ENCODE results near the gene OR4C46. TPM values are rescaled to one million over a fixed set of nuclear protein-coding genes. Genes with fewer than 3 reads are reported as not detected.

Gene OR4C46
- total and polyA plus RNA-seq, 2 of the 8 experiments (the other 6 are each of a cell fraction or from before 2014, with no cell fraction given): not detected

GRCh38 chr11:54558919-54559318, 44.9 kb downstream of the OR4C46 start:
- H4K5ac ChIP-seq (ENCODE audit: insufficient read length, low read depth, low read length): no peak overlapping the region
- no peak overlapping the region for H3K4me3 ChIP-seq (ENCODE audit: extremely low read depth in 1 of 4, insufficient read depth in 2 of 4, low read depth in 3 of 4, low read length in 4 of 4)
- H3K36me3 ChIP-seq (ENCODE audit: control insufficient read depth in 2 of 4, insufficient read depth in 4 of 4, low read length in 3 of 4): no peaks in the 10 kb centered on the region
- no peaks in the 10 kb centered on the region for H3K4me1 ChIP-seq (replicated peaks in 1 of 4; ENCODE audit: control insufficient read depth in 3 of 4, insufficient read depth in 4 of 4, low read length in 3 of 4)
- H2BK20ac ChIP-seq (ENCODE audit: low read length): no peak overlapping the region
- no peaks in the 10 kb centered on the region for H3K23me2 ChIP-seq (ENCODE audit: low read depth, low read length)
- H3K18ac ChIP-seq (ENCODE audit: extremely low read depth, low read length): no peak overlapping the region
- DNase-seq (ENCODE audit: low read depth in 1 of 2, low spot score in 2 of 2) (no peak), FAIRE-seq (no peak)
- H2BK5ac ChIP-seq (ENCODE audit: low read depth, low read length): no peak overlapping the region
- no peak overlapping the region for H3K56ac ChIP-seq (replicated peaks; ENCODE audit: insufficient read length, low read depth, low read length)
- H3K27me3 ChIP-seq (replicated peaks in 1 of 4; ENCODE audit: control insufficient read depth in 3 of 4, extremely low read depth in 1 of 4, insufficient read depth in 3 of 4, low read length in 3 of 4): no peaks in the 10 kb centered on the region
- no peak overlapping the region for H3K27ac ChIP-seq (ENCODE audit: low read depth, low read length)
- ChIA-PET POLR2A (ENCODE audit: partially characterized antibody) (no interaction called here), CTCF (ENCODE audit: partially characterized antibody) (no interaction called here)
- no peak overlapping the region for H3K4ac ChIP-seq (replicated peaks; ENCODE audit: insufficient read length, low read depth, low read length)
- H3K9ac ChIP-seq (replicated peaks in 1 of 4; ENCODE audit: extremely low read depth in 1 of 4, low read depth in 3 of 4, low read length in 3 of 4): no peak overlapping the region
- no peaks in the 10 kb centered on the region for H3K79me1 ChIP-seq (ENCODE audit: low read depth, low read length)
- H3K4me2 ChIP-seq (ENCODE audit: insufficient read depth in 1 of 2, low read depth in 2 of 2, low read length in 2 of 2): no peak overlapping the region
- H2BK120ac ChIP-seq (replicated peaks; ENCODE audit: low read depth, low read length): no peak overlapping the region
- 72% methylated on average over 3 of the region's 3 CpGs; no CpG with 5 or more reads in 1 of the 2 experiments for WGBS, 2 experiments (ENCODE audit: extremely low coverage in 1 of 2, insufficient coverage in 1 of 2, insufficient read length in 1 of 2, insufficient replicate concordance in 2 of 2, low coverage in 1 of 2, low lambda C conversion rate in 2 of 2, missing lambda C conversion rate in 1 of 2)
- H3K79me2 ChIP-seq (ENCODE audit: control insufficient read depth in 1 of 2, insufficient read depth in 2 of 2, low read length in 2 of 2): no peaks in the 10 kb centered on the region
- H2AFZ ChIP-seq (ENCODE audit: low read length): no peak overlapping the region
- TF ChIP-seq ASH2L (IDR thresholded peaks at IDR 0.05; ENCODE audit: low read length) (no peak), RAD21 (IDR thresholded peaks at IDR 0.05 in 1 of 2, conservative IDR thresholded peaks at IDR 0.05 in 1 of 2; ENCODE audit: low read depth in 2 of 2, low read length in 2 of 2) (0 out of 4 replicates have a peak, but pooled peaks of 1 of the 2 experiments have one; percentile 5)
- TF ChIP-seq, protein P1, sequence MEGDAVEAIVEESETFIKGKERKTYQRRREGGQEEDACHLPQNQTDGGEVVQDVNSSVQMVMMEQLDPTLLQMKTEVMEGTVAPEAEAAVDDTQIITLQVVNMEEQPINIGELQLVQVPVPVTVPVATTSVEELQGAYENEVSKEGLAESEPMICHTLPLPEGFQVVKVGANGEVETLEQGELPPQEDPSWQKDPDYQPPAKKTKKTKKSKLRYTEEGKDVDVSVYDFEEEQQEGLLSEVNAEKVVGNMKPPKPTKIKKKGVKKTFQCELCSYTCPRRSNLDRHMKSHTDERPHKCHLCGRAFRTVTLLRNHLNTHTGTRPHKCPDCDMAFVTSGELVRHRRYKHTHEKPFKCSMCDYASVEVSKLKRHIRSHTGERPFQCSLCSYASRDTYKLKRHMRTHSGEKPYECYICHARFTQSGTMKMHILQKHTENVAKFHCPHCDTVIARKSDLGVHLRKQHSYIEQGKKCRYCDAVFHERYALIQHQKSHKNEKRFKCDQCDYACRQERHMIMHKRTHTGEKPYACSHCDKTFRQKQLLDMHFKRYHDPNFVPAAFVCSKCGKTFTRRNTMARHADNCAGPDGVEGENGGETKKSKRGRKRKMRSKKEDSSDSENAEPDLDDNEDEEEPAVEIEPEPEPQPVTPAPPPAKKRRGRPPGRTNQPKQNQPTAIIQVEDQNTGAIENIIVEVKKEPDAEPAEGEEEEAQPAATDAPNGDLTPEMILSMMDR (IDR thresholded peaks at IDR 0.05; ENCODE audit: control extremely low read depth in 1 of 3, insufficient read depth in 1 of 3, low read depth in 1 of 3, low read length in 3 of 3): peak in 1 of 3 experiments; percentile 19; a peak in 1 of 4 replicates
- H2BK15ac ChIP-seq (ENCODE audit: low read length): no peak overlapping the region
- no peak overlapping the region for H4K8ac ChIP-seq (ENCODE audit: extremely low read depth, insufficient read depth, low read length)
- peaks cover 27 to 45% of the 10 kb centered on the region in 2 experiments for H3K9me3 ChIP-seq (ENCODE audit: insufficient read depth in 2 of 2, low read depth in 1 of 2, low read length in 1 of 2)
- no peak overlapping the region for H3K14ac ChIP-seq (ENCODE audit: insufficient read length)
- H2AK5ac ChIP-seq (ENCODE audit: low read depth, low read length): no peak overlapping the region
- H4K91ac ChIP-seq (replicated peaks; ENCODE audit: insufficient read length, low read length): no peak overlapping the region
- no peaks in the 10 kb centered on the region for H4K20me1 ChIP-seq (replicated peaks in 1 of 2; ENCODE audit: control insufficient read depth in 1 of 2, insufficient read depth in 2 of 2, low read length in 2 of 2)
- H3K23ac ChIP-seq (ENCODE audit: insufficient read length): no peak overlapping the region
- no peak overlapping the region for H2BK12ac ChIP-seq (ENCODE audit: low read depth, low read length)
